Head of caudate nucleus (tissue), 42 donors: ENCODE data around the gene RPGRIP1L.
"Not testable (repeated sequence)": the region's sequence is repeated elsewhere in the genome, so short reads cannot be mapped to it uniquely, and the experiment has no call there.

Experiments
- DNase-seq, 42 donors: peaks; one replicate each; pipeline versions ENCODE4 v3.0.0 to v3.0.0-alpha.2; 2020 to 2021; ENCODE audit warnings: mixed read lengths in 7 of 42
- intact Hi-C: fragments of 100-400 bp; cut with DNase I; formaldehyde crosslinking; loops from one replicate; pipeline ENCODE4 v1.15.0; 2022

RPGRIP1L gene

GRCh38 chr16:53714205-53715022 is 10.8 kb upstream of the RPGRIP1L start:
- intact Hi-C loops = no loop called here
- DNase-seq = no peak

- DNase-seq = no peak
- intact Hi-C loops = no loop called here
Observed at GRCh38 chr16:53713403-53714204, 9.9 kb upstream of the RPGRIP1L start.

DNA sequence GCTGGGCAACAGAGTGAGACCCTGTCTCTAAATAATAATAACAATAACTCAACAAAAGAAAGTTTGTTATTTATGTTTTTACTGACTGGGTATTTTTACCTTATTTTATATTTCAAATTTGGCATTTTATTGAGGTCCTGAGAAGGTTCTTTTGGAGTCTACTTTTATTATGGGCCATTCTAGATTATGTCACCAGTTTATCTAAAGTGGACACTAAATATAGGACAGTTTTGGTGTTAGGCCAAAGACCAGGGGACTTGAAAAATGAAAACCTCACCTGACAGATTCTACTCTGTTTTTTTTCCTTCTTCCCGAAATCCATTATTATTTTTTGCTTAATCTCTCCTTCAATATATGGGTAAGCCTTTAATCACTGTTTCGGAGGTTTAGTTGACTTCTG is 8.4 kb upstream of the RPGRIP1L start:
- intact Hi-C loops = no loop called here
- no peak for DNase-seq

GRCh38 chr16:53711390-53711789 is 7.7 kb upstream of the RPGRIP1L start:
- DNase-seq = no peak
- intact Hi-C loops = no loop called here

DNA sequence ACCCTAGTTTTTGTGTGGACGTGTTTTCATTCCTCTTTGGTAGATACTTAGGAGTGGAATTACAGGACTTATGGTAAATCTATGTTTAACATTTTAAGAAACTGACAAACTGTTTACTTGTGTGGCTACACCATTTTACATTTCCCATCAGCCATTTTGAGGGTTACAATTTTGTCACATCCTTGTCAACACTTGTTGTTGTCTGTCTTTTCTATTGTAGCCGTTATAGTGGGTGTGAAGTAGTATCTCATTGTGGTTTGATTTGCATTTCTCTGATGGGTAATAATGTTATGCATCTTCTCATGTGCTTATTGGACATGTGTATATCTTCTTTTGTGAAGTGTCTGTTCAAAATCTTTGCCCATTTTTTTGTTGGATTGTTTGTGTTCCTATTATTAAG is 4.8 kb upstream of the RPGRIP1L start:
- intact Hi-C loops = loop anchor here (10.0 kb wide), 1 partner anchor 204 kb away; the partner anchor contains the start of gene AKTIP
- DNase-seq = no peak

GRCh38 chr16:53707671-53708070 is 4.0 kb upstream of the RPGRIP1L start:
- DNase-seq = no peak
- intact Hi-C loops = loop anchor here (10.0 kb wide), 1 partner anchor 203 kb away; the partner anchor contains the start of gene AKTIP

DNA sequence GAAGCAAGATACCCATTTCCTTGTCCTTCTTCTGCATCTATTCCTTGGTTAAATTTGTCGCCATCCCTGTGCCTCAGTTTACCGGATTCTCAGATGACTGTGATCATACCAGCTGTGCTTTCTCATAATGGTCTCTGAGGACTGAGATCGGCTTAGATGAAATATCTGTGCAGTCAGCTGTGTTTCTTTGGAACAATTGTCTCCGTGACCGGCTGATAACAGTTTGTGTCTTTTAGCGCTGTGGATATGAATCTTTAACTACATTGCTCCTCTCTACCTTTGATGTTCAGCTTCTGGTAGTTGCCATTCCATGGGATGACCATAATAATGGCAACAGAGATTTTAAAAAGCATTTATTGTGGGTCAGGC is 770 bp upstream of the RPGRIP1L start:
- DNase-seq = no peak
- intact Hi-C loops = loop anchor here (10.0 kb wide), 1 partner anchor 200 kb away; the partner anchor contains the start of gene AKTIP

GRCh38 chr16:53698271-53698670 is 5.4 kb downstream of the RPGRIP1L start:
- DNase-seq, intact Hi-C loops: not testable (repeated sequence)

DNA sequence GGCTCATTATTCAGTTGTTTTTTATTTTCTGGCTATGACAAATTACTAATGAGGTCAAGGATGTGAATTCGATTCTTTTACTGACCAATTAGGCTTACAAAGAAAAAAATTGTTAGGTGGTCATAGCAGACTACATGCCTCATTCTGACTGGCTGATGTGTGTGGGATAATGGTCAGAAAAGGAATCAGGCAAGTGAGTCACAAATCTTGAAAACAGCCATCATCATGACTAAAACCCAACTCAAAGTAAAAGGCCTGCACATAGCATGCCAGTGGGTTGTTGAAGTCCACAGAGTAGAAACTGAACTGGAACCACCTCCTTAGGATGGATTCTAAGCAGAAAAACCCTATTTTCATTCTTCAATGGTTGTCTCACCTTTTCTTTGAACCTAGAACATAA is 8.6 kb downstream of the RPGRIP1L start:
- DNase-seq = no peak
- intact Hi-C loops = no loop called here

GRCh38 chr16:53693320-53693719 is 10.3 kb downstream of the RPGRIP1L start:
- intact Hi-C loops = no loop called here
- DNase-seq = no peak

GRCh38 chr16:53692146-53692545 is 11.5 kb downstream of the RPGRIP1L start:
- intact Hi-C loops = no loop called here
- DNase-seq = no peak

DNA sequence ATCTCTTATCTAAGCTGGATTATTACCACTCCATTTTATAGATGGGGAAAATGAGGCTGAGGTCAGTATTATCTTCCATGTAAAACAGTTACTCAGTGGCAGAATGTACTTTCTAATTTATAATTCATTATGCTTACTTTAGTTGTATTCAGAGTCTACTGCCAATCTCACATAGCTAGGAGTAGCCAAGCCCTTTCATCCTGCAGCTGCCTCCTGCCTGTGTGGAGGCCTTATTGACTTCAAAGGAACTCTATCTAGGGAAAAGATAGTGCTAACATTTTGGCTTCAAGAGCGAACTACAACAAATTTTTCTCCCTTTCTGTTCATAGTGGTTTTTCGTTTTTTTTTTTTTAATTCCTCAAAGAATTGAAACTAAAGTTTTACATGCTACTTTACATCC is 12.9 kb downstream of the RPGRIP1L start:
- no peak for DNase-seq
- intact Hi-C loops = no loop called here

DNA sequence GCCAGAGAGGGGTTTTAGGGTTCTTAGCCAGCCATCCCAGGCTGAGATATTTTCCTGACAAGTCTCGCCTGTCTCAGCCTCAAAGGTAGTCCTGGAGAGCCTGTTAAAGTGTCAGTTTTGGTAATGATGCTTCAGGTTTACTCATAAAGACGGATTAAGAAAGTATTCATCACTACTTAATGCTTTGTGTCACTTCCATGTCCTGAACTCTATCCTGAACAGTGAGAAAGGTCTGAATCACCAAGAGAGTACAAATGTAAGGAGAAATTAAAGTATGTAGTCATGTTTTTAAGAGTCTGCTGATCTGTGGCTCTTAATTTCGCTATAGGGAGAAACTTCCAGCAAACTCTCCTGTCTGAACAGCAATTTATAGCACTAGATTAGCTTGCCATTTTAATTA is 14.0 kb downstream of the RPGRIP1L start:
- intact Hi-C loops = no loop called here
- no peak for DNase-seq

- intact Hi-C loops = no loop called here
- DNase-seq = no peak
Observed at GRCh38 chr16:53686710-53687109, 16.9 kb downstream of the RPGRIP1L start.

DNA sequence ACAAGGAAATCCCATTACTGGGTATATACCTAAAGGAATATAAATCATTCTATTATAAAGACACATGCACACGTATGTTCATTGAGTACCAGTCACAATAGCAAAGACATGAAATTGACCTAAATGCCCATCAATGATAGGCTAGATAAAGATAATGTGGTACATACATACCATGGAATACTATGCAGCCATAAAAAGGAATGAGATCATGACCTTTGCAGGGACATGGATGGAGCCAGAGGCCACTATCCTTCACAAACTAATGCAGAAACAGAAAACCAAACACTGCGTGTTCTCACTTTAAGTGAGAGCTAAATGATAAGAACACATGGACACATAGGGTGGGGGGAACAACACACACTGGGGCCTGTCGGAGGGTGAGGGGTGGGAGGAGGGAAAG is 18.3 kb downstream of the RPGRIP1L start:
- DNase-seq, intact Hi-C loops: not testable (repeated sequence)

- intact Hi-C loops = no loop called here
- DNase-seq = no peak
Observed at GRCh38 chr16:53681354-53681753, 22.3 kb downstream of the RPGRIP1L start.

DNA sequence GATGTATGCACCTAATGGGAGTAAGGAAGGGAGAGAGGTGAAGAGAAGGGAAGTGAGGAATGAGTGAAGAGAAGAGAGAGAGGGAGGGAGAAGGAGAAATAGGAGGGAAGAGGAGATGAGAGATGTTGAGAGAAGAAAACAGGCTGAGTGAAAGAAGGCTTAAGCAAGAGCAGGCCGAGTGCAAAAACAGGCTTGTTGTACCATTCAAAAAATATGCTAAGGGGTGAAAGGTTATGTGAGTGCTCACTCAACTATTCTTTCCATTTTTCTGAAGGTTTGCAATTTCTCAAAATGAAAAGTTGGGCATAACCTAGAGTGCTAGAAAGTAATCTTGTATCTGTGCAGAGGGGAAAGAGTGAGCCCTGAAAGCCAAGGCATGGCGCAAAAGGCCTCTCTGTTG is 22.9 kb downstream of the RPGRIP1L start:
- no peak for DNase-seq
- intact Hi-C loops = no loop called here

DNA sequence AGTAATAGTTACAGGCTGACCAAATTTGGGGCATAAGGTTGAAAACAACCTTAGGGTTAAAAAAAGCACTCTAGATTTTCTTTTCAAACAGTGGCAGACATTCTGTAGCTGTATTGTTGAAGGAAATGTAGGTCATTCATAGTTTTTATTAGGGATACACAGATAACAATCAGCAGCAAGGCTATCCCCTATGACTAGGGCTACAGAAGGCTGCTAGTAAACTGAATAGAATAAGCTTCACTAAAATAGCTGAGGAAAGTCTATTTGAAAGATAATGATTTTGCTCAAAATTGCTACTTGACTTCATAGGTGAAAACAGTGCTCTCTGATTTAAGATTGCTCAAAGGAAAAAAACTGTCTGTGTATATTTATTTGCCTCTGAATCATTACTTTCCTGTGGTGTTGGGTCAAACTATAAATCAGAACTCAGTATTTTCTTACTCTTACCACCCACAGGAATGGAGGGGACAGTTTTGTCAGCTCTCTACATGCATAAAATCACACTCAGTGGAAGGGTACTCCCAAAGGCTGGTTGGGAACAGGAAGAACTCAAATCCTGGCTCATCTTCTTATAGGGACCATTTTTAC is 24.8 kb downstream of the RPGRIP1L start:
- no peak for DNase-seq
- intact Hi-C loops = no loop called here

DNA sequence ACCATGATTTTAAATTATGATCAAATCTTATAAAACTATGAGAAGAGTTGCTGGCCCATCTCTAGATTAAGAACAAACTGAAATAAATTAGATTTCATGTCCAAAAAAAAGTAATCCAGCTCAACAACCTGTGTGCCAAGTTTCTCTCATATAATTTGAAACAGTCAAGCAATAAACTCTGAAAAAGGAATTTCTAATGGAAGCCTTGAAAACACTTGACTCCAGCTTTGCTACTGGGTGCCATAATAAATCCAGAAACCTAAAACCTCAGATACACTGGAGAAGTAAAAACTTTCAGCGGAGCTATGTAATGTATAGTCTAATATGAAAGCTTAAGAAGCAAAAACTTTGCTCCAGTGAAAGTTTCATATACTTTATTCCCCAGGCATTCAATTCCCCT is 25.5 kb downstream of the RPGRIP1L start:
- intact Hi-C loops = no loop called here

DNA sequence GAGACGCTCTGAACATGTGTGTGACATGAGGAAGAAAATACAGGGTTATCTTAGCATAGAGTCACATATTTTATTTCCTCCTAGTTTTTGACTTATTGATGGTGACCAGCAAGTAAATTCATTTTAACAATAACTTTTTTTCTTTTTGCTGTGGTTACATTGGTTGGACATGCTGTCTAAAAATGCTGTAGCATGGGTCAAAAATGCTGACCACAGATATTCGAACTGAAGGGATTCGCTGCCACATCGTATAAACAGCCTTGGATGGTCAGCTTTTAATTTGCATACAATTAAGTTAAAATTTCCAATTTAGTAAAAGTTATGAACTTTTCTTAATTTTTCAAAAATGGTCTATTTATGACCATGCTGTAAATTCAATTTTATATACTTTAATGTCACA is 30.5 kb downstream of the RPGRIP1L start:
- no peak for DNase-seq
- intact Hi-C loops = no loop called here

More for the DNA sequence above, 25.5 kb downstream of the RPGRIP1L start:
- DNase-seq = no peak
